HCT116 (cell line): Measurements from ENCODE around the gene PILRA. TPM values are rescaled to one million over a fixed set of nuclear protein-coding genes. Genes with fewer than 3 reads are reported as not detected.

Experiments
- ATAC-seq: fragments of 200-7000 bp; cut with Tn5 transposase; 2 replicates; pipeline ENCODE4 v1.9.1; 2020; ENCODE audit warnings: mild to moderate bottlenecking, moderate library complexity
- BruUV-seq: library from RNA; stranded (reverse); fragments of 400-500 nt; replicated peaks from 2 replicates; lab custom pipeline; 2021; lab: Mats Ljungman, UMichigan
- CTCF ChIA-PET: fragments of 300-600 bp; sonication (Branson Sonifier 250); formaldehyde crosslinking; loops from one replicate; lab custom pipeline; 2021; ENCODE audit warnings: antibody characterized with exemption; lab: Charles Lee
- POLR2A ChIA-PET: fragments of 300-600, 350-600 bp; sonication (Branson Sonifier 250); formaldehyde crosslinking; loops from one replicate; lab custom pipeline; 2021; ENCODE audit warnings: antibody characterized with exemption; lab: Charles Lee
- RAD21 ChIA-PET, 2 experiments: fragments of 300-600 bp; sonication (Branson Sonifier 250); formaldehyde crosslinking; loops; one replicate each; lab custom pipeline; 2023; ENCODE audit warnings: low total read pairs in 2 of 2; ENCODE audit not compliant: uncharacterized antibody in 2 of 2, unreplicated experiment in 2 of 2, low non-redundant PET in 1 of 2; lab: Charles Lee
- DNase-seq: peaks from one replicate; pipeline ENCODE4 v3.0.0-alpha.2; 2010; ENCODE audit warnings: low read depth, low spot score
- H2AFZ ChIP-seq: fragments of 200-600 bp; shearing (Covaris generic), sonication (generic); 2 replicates; pipeline ENCODE4 v1.6.1; 2017; ENCODE audit warnings: low read depth, mixed run types, mixed read lengths, antibody characterized with exemption, low read length; ENCODE audit not compliant: poor library complexity, severe bottlenecking
- H3K27ac ChIP-seq: 2 replicates; pipeline ENCODE4 v1.5.1; 2012; ENCODE audit warnings: low read depth, low read length
- H3K27me3 ChIP-seq: fragments of 200-600 bp; sonication (generic); 2 replicates; pipeline ENCODE4 v1.6.1; 2016; ENCODE audit warnings: mixed run types, low read length, mixed read lengths; ENCODE audit not compliant: insufficient read depth
- H3K36me3 ChIP-seq, 2 experiments: fragments of 200-500 bp in 1 of 2; fragments of 200-600 bp in 1 of 2; sonication (Bioruptor generic) in 1 of 2; sonication (generic) in 1 of 2; 2 replicates each; pipeline versions ENCODE4 v1.5.1 to v1.6.1; 2014 to 2016; ENCODE audit warnings: low read length in 2 of 2, inconsistent platforms in 1 of 2, mixed read lengths in 1 of 2, mixed run types in 1 of 2; ENCODE audit not compliant: insufficient read depth in 2 of 2, control insufficient read depth in 1 of 2
- H3K4me1 ChIP-seq, 2 experiments: fragments of 200-600 bp in 1 of 2; sonication (generic) in 1 of 2; 2 replicates each; pipeline versions ENCODE4 v1.5.1 to v1.6.1; 2012 to 2017; ENCODE audit warnings: low read length in 2 of 2, inconsistent platforms in 1 of 2, mild to moderate bottlenecking in 1 of 2, mixed read lengths in 1 of 2, mixed run types in 1 of 2, moderate library complexity in 1 of 2; ENCODE audit not compliant: insufficient read depth in 2 of 2, control insufficient read depth in 1 of 2
- H3K4me2 ChIP-seq: fragments of 200-600 bp; sonication (generic); 2 replicates; pipeline ENCODE4 v1.6.1; 2017; ENCODE audit warnings: mixed run types, low read length, mixed read lengths
- H3K4me3 ChIP-seq, 2 experiments: fragments of 200-600 bp in 1 of 2; sonication (generic) in 1 of 2; replicated peaks in 1 of 2; 2 replicates each; pipeline ENCODE4 v1.5.1; 2011 to 2016; ENCODE audit warnings: low read length in 2 of 2, control low read depth in 1 of 2, low read depth in 1 of 2, mild to moderate bottlenecking in 1 of 2, mixed read lengths in 1 of 2, mixed run types in 1 of 2
- H3K79me2 ChIP-seq: fragments of 200-600 bp; sonication (generic); 2 replicates; pipeline ENCODE4 v1.6.1; 2017; ENCODE audit warnings: mild to moderate bottlenecking, mixed run types, low read length, moderate library complexity, mixed read lengths; ENCODE audit not compliant: insufficient read depth
- H3K9ac ChIP-seq: fragments of 200-600 bp; sonication (generic); 2 replicates; pipeline ENCODE4 v1.6.1; 2016; ENCODE audit warnings: low read length, mixed read lengths
- H3K9me2 ChIP-seq: fragments of 200-600 bp; sonication (generic), shearing (Covaris generic); 2 replicates; pipeline ENCODE4 v1.6.1; 2017; ENCODE audit warnings: mixed run types, mild to moderate bottlenecking, moderate library complexity; ENCODE audit not compliant: insufficient read depth
- H3K9me3 ChIP-seq, 2 experiments: fragments of 200-500 bp in 1 of 2; fragments of 200-600 bp in 1 of 2; sonication (Bioruptor generic) in 1 of 2; sonication (generic) in 1 of 2; 2 replicates each; pipeline ENCODE4 v1.6.1; 2014 to 2017; ENCODE audit warnings: low read length in 2 of 2, mixed read lengths in 2 of 2, inconsistent platforms in 1 of 2, low read depth in 1 of 2, mild to moderate bottlenecking in 1 of 2, mixed run types in 1 of 2, moderate library complexity in 1 of 2; ENCODE audit not compliant: control insufficient read depth in 1 of 2, insufficient read depth in 1 of 2
- H4K20me1 ChIP-seq: fragments of 200-600 bp; sonication (generic), shearing (Covaris generic); 2 replicates; pipeline ENCODE4 v1.6.1; 2017; ENCODE audit warnings: mixed run types, mild to moderate bottlenecking, moderate library complexity; ENCODE audit not compliant: insufficient read depth
- ATF3 ChIP-seq: IDR thresholded peaks from 2 replicates; pipeline ENCODE4 v1.6.1; 2012
- EGR1 ChIP-seq: IDR thresholded peaks from 2 replicates; pipeline ENCODE4 v1.6.1; 2012; ENCODE audit warnings: low read depth
- EZH2 ChIP-seq: fragments of 200-600 bp; sonication (generic); IDR thresholded peaks from 2 replicates; pipeline ENCODE4 v1.6.1; 2017; ENCODE audit warnings: antibody characterized with exemption, mixed run types
- FOSL1 ChIP-seq: IDR thresholded peaks from 2 replicates; pipeline ENCODE4 v1.6.1; 2012; ENCODE audit warnings: low read depth
- POLR2A ChIP-seq: IDR thresholded peaks from 2 replicates; pipeline ENCODE4 v1.7.0; 2011; ENCODE audit warnings: borderline replicate concordance; ENCODE audit not compliant: insufficient read depth, insufficient read length; ENCODE audit errors: extremely low read depth
- REST ChIP-seq: IDR thresholded peaks from 2 replicates; pipeline ENCODE4 v1.6.1; 2012; ENCODE audit warnings: low read depth
- SRF ChIP-seq: IDR thresholded peaks from 2 replicates; pipeline ENCODE4 v1.6.1; 2012; ENCODE audit warnings: low read depth
- TCF7L2 ChIP-seq: IDR thresholded peaks from 2 replicates; pipeline ENCODE4 v1.7.0; 2011; ENCODE audit warnings: borderline replicate concordance, inconsistent platforms; ENCODE audit not compliant: insufficient read depth, insufficient read length; ENCODE audit errors: extremely low read depth
- YY1 ChIP-seq: IDR thresholded peaks from 2 replicates; pipeline ENCODE4 v1.6.1; 2011; ENCODE audit warnings: low read length, low read depth, moderate library complexity, mild to moderate bottlenecking; ENCODE audit not compliant: insufficient replicate concordance; ENCODE audit errors: extremely low read depth
- ZNF274 ChIP-seq: fragments of 200-500 bp; sonication (Bioruptor generic); IDR thresholded peaks from 2 replicates; pipeline ENCODE4 v1.6.1; 2014; ENCODE audit warnings: mild to moderate bottlenecking, low read depth, low read length, inconsistent platforms
- intact Hi-C: fragments of 100-400 bp; cut with micrococcal nuclease; formaldehyde crosslinking; loops from 2 replicates; pipeline ENCODE4 v1.10.0; 2022
- total RNA-seq: library from RNA; stranded (reverse); gene quantifications from one replicate; pipeline ENCODE4 v1.2.1, GENCODE V29; 2021; ENCODE audit not compliant: unreplicated experiment

PILRA gene
- total RNA-seq, 1 experiment from 2014 or later: 1.8 TPM

GRCh38 chr7:100352984-100353684, 20.2 kb upstream of the PILRA start:
- intact Hi-C loops: no loop called here
- TF ChIP-seq ZNF274 (no peak), EGR1 (no peak), TCF7L2 (no peak), POLR2A (no peak), FOSL1 (no peak), ATF3 (no peak), YY1 (no peak), EZH2 (no peak), REST (no peak), SRF (no peak)

More at GRCh38 chr7:100352984-100353684, 20.2 kb upstream of the PILRA start:
- no peaks in the 10 kb centered on the region for H3K9me2 ChIP-seq
- H3K4me1 ChIP-seq: no peaks in the 10 kb centered on the region
- ATAC-seq: no peak
- no TSS peak for BruUV-seq
- no peaks in the 10 kb centered on the region for H3K9me3 ChIP-seq
- DNase-seq: no peak
- no peak overlapping the region for H2AFZ ChIP-seq
- no peak overlapping the region for H3K4me3 ChIP-seq
- peaks cover 54 to 67% of the 10 kb centered on the region in 2 experiments for H3K36me3 ChIP-seq
- CTCF ChIA-PET: interaction anchor here (0.6 kb wide), 1 partner anchor 221 kb away, joined by 3 read pairs; no protein-coding TSS in a partner anchor
- no peaks in the 10 kb centered on the region for H3K27me3 ChIP-seq
- H3K4me2 ChIP-seq: no peak overlapping the region
- no peak overlapping the region for H3K9ac ChIP-seq
- H3K27ac ChIP-seq: no peak overlapping the region
- peaks cover 13% of the 10 kb centered on the region; the same call in 1 of the 2 replicates for H3K79me2 ChIP-seq
- no peaks in the 10 kb centered on the region for H4K20me1 ChIP-seq
- POLR2A ChIA-PET: interaction anchor here (0.7 kb wide), 1 partner anchor 15 kb away, joined by 4 read pairs; no protein-coding TSS in a partner anchor
- RAD21 ChIA-PET: no interaction called here
